Endometrial microvascular endothelial cells (primary cell): ENCODE data around the gene FECH. TPM values are rescaled to one million over a fixed set of nuclear protein-coding genes. Genes with fewer than 3 reads are reported as not detected.
"Not testable (repeated sequence)": the region's sequence is repeated elsewhere in the genome, so short reads cannot be mapped to it uniquely, and the experiment has no call there.

Experiments used
- in situ Hi-C: cut with HindIII; loops from 2 replicates; pipeline ENCODE4 v1.10.0; 2017; ENCODE audit warnings: low sequenced_read_pairs, low pct_unique_long_range_greater_than_20kb; ENCODE audit errors: inconsistent ontology term
- total RNA-seq: library from RNA; depleted of rRNA; stranded (reverse); fragments of >200 nt; gene quantifications from one replicate; pipeline ENCODE4 v1.2.3, GENCODE V29; 2015; ENCODE audit errors: inconsistent ontology term

Gene FECH, protein sequence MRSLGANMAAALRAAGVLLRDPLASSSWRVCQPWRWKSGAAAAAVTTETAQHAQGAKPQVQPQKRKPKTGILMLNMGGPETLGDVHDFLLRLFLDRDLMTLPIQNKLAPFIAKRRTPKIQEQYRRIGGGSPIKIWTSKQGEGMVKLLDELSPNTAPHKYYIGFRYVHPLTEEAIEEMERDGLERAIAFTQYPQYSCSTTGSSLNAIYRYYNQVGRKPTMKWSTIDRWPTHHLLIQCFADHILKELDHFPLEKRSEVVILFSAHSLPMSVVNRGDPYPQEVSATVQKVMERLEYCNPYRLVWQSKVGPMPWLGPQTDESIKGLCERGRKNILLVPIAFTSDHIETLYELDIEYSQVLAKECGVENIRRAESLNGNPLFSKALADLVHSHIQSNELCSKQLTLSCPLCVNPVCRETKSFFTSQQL
- 99.5 TPM for total RNA-seq

DNA sequence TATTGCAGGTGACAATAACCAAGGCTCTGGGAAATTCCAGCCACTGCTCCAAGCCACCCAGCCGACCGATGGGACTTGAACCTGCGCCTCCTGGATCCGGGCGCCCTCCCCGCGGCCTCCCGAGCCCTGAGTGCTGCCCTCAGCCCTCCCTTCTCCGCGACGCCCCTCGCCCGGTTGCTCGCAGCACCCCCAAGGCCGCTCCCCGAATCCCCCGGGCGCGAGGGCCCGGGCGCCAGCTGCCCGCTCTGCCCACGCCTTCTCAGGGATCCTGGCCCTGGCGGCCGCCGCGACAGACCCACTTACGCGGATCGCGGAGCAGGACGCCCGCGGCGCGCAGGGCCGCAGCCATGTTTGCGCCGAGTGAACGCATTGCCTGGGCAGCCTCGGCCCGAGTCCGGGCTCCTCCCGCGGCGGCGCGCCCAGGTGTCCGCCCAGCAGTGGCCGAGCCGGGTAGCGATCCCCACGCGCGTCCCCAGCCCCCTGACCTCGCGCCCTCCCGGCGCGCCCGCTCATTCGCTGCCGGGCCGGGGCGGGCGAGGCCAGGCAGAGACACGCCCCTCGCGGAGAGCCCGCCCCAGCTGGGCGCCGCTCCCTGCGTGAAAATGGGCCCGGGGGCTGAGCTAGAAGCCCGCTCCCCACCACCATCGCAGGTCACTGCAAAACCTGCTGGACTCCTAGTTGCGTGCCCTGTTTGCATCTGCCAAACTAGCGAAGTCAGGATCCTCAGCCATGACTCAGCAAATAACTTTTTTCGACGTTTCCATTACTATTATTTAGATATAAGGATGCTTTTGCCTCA, at the start of gene FECH:
Gene FECH, minus strand, starts transcription at position 452 of the 799 bp plus-strand sequence. Its CDS starts 82 bp downstream, at position 370.
- in situ Hi-C loops = no loop called here

DNA sequence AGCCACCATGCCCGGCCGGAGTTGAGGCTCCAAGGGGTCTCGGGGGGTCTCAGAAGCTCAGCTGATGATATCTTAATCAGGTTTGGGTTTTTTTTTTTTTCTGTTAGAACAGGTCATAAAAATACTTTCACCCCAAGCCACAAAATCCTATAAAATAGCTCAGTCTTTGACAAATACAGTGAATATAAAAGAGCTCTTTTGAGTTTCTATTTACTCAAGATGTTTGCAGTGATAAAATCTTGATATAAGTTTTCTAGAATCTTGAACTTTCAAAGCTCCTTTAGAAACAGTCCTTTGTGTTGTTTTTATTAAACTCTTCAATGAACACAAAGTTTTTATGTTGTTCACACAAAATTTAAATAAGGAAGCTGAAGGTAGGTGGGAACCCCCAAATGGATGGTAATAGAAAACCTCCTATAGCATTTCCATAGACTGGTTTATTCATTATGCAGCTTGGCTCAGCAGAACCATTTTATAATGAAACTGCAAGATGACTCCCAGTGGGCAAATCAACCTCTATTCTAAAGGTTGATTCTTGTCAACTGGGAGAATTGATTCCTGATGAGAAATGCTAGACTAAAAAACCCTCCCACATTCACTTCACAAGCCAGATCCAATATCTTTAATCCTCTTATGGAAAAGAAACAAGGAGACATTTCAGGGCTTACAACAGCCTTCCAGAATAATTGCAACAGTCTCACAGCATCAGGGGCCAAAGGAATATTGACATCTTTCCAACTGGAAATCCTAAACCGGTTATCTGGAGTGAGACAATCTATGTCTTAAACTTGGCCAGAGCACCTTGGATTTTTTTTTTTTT, 48.7 kb upstream of the FECH start:
- in situ Hi-C loops = no loop called here

DNA sequence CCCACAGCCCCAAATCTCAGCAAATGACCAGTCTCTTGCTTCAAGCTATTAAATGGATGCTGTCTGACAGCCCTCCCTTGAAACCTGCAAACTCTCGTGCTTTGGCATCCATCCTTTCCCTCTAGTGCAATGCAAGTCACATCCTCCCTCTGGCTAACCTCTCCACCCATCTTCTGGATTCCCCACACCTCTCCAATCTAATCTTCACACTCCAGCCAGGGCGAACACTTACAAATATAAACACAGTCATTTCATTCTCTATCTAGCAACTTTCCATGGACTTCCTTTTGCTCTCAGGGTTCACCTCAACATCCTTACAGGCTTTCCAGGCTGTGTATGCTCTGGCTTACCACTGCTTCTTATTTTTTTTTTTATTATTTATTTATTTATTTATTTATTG, 45.2 kb upstream of the FECH start:
- in situ Hi-C loops = no loop called here

DNA sequence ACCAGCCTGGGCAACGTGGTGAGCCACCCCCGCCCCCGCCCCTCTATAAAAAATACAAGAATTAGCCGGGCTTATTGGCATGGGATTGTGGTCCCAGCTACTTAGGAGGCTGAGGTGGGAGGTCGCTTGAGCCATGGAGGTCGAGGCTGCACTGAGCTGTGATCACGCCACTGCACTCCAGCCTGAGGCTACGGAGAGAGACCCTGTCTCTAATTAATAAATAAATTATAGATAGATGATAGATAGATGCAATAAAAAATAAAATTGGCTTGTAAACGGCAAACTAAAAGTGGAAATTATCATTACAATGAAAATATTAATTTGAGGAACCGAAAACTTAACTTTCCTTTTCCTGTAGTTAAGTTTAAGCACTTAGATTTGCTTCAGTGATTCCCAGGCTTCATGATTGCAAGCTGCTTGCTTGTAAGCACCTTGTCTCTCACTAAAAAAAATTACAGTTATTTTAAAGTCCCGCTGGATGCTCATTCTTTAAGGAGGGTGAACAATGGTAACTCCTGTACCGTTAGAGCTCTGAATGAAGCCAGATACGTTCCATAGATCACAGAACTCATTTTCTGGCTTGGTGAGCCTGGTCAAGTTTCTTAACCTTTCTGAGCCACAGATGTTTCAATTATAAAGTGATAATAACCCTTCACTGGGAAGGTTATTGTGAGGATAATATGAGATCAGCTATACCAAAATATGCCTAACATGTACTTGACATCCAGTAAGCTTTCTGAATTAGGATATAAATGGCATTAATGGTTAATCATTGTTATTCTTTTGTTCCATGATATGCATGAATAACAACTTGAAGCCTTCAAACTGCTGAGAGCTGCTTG, 44.5 kb upstream of the FECH start:
- in situ Hi-C loops = no loop called here

DNA sequence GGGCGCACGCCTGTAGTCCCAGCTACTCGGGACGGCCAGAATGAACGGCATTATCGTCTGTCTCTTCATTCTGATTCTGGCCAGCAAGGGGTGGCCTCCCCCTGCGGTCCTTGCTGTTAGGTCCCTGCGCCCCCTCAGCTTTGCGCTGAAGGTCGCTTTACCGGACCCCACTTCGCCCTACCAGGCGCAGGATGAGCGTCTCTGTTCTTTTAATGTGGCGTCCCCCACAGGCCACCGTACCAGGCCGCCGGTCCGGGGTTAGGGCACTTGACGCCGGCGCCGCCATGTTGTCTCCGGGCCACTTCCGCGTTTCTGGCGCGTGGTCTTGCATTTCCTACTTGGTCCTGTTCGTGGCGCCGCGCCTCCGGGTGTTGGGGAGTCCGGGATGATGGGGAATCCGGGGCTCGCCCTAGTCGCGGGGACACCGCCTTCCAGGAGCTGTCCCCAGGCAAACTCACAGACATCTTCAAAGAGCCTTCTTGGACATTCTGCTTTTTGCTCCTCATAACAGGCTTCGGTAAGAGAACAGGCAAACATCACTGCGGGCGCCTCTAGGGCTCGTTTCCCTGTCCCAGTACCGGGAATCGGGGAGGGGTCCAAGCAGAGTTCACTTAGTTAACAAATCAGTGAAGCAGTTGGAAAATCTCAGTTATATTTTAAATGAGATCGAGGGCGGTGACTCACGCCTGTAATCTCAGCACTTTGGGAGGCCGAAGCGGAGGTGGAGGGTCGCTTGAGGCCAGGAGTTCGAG, 43.7 kb upstream of the FECH start:
- in situ Hi-C loops = no loop called here

DNA sequence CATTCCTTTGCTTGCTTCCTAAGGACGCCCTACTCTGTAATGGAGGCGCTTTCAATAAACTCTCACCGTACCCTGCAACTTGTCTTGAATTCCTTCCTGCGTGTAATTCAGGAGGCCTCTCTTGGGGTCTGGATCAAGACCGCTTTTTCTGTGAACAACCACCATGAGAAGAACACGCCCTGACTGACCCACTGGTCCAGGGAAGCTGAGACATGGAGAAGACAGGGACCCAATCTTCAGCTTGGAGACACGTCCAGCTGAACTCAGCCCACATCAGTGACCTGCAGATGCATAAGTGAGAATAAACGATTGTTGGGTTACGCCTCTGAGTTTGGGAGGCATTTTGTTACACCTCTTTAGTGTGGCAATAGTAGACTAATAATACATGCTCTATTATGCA, 42.9 kb upstream of the FECH start:
- in situ Hi-C loops = no loop called here

DNA sequence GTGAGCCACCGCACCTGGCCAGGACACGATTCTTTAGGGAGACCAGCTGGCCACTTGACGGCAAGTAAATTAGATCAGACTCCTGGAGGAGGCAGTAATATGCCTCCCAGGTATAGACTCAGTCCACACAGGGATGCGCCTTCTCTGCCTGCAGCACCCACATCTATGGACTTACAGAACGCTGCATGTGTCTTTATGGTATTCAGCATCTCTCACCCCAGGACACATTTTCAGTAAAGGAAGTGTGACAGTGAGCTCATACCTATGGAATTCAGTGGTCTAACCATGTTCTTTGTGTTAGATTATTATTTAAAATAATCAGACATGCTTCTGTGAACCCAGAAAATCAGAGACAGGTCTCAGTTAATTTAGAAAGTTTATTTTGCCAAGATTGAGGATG, 41.0 kb upstream of the FECH start:
- in situ Hi-C loops = no loop called here

DNA sequence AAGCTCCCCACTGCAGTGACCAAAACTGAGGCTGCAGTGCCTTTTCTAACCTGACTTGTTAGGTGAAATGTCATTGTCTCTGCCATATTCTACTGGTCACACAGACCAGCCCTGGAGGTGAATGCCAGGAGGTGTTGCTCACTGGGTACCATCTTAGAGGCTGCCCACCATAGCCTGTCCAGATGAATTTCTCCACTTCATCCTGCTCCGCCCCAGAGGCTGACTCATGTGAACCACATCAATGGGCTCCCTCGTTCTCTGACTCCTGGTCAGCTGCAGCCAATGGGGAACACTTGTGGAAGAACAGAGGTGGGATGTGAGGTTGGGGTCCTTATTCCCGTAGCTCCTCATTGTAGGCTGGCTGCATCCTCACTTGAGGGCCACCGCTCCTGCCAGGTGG, 38.5 kb upstream of the FECH start:
- in situ Hi-C loops = no loop called here

DNA sequence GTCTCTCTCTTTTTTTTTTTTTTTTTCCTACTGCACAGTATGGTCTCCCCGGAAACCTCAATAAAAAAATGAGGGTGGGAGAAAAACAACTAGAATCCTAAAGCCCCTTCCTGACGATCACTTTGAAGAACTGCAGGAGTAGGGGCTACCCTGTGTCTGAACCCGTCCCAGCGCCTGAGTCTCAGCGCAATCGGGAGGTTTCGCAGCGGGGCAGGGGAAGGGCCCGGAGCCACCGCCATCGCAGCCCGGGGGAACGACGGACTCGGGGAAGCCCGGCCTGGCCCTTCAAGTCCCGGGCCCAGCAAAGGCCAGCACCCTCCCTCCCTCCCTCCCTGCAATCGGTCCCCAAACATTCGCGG, 34.7 kb upstream of the FECH start:
- in situ Hi-C loops = no loop called here

DNA sequence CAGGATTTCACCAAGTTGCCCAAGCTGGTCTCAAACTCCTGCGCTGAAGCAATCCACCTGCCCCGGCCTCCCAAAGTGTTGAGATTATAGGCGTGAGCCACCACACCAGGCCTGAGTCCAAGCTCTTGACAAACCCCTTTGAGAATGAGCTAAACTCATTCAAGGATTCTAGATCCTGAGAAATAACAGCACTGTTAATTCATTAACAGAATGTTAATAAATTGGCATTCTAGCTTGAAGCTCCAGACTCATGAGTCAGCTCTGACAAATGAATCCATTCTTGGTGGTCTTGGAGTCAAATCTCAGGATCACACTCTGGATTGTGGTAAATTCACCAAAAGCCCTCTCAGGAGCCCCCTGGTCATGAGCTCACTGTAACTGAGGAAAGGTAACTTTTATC, 33.4 kb upstream of the FECH start:
- in situ Hi-C loops = no loop called here

DNA sequence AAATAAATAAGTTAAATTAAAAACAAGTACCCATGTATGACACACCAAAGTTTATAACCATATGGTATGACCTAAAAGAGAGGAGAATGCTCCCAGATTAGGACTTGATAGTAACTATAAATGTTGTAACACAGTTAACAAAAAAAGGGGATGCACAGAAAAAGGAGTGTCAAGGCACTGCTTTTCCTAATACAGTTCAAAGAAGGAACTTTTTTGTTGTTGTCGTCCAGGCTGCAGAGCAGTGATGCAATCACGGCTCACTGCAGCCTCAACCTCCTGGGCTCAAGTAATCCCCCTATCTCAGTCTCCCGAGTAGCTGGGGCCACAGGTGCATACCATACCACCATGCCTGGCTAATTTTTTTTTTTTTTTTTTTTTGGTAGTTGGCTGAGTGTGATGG, 32.4 kb upstream of the FECH start:
- in situ Hi-C loops = no loop called here

DNA sequence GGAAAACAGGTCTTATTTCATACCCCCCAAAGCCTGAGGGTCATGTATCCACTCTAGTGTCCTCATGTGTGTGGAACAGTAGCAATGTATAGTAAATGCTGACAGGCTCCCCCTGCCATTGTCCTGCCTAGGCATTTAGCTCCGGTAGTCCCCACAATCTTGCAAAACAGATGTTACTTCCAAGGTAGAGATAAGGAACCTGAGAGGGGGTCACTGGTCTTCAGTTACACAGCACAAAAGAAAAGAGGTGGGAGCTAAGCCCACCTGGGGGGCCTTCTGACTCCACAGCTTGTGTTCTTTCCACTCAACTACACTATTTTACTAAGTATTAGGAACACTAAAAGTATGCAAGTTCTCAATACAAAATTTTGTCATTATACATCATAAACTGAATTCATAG, 17.4 kb upstream of the FECH start:
- in situ Hi-C loops = no loop called here

DNA sequence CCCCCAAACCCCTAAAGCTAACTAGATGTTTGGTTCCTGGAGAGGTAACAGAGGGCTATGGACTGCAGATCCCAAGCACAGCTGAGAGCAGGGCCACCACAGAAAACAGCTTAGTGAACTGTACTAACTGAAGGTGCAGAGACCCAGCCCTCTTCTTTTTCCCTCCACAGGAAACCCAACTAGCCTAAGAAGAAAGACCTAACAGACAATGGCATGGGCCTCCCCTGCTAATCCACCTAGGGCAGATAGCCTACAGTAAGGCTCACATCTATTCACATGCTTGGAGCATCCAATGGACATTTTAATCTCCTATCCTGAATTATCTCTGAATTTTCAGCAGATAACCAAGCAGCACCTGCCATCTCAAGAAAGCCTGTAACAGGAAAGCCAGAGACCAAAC, 8.8 kb upstream of the FECH start:
- in situ Hi-C loops = no loop called here

DNA sequence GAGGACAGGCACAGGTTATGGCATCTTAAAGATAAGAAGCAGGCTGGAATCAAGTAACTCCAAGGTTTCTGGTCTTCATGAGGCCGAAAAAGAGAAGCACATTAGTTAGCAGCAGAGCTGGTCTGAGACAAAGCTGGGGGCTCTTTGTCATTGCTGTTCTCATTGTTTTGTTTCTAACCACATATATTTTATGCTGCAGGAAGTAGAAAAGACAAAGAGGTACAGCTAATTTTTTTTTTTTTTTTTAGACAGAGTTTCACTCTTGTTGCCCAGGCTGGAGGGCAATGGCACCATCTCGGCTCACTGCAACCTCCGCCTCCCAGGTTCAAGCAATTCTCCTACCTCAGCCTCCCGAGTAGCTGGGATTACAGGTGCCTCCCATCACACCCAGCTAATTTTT, 6.2 kb upstream of the FECH start:
- in situ Hi-C loops = not testable (repeated sequence)

DNA sequence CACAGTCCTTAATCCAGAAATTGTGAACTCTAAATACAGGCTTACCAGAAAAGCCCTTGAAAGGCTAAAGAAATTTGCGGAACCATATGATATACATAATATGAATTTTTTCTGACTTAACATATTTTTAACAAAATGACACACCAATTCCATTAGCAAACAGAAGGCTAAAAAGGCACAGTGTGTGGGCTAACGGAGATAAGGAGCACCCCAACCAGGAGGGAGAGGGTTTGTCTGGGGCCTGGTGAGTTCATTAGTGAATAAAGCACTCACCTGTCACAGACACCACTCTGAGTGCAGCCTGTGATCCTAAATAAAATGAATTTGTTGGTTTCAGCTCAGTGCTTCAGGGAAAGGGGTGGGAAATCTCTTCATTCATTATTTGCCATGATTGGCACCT, 2.7 kb upstream of the FECH start:
- in situ Hi-C loops = no loop called here

DNA sequence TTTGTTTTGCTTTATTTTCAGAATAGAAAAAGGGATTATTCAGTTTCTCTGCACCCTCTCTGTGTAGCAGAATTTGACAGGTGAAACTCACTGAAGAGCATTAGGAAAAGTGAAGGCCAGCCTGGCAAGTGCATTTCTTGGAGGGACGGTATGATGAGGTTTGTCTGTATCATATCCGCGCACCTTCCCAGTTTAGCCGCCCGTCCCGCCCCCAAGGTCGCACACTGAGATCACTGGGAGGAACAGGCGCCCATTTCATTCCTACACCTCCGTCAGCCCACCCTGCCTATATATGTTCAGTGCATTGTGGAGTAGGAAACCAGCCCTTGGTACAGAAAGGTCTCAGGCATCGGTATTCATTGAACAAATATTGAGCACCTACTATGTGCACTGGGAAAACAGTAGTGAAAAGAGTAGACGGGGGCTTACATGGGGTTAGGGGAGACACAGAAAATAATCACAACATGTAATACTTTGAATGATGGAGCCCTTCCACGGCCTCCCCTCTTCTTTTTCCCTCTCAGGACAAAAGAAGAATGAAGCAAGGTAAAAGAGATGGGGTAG, 678 bp upstream of the FECH start:
- in situ Hi-C loops = no loop called here

DNA sequence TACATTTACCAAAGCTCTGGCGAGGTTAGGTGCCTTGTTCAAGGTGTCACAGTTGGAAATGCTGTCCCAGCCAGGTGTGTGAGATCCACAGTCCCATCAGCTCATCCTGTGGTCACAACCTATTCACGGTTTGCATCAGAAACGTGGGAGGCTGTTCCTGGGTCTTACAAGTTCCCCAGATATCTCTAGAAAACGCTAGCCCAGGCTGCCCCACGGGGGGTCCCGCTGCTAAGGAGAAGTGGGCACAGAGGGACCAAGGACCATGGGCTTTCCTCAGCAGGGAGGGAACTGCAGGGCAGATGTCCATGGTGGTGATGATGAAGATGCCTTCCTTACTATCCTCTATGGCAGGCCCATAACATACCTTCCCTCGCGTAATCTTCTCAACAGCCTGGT, 649 bp downstream of the FECH start:
- in situ Hi-C loops = no loop called here

DNA sequence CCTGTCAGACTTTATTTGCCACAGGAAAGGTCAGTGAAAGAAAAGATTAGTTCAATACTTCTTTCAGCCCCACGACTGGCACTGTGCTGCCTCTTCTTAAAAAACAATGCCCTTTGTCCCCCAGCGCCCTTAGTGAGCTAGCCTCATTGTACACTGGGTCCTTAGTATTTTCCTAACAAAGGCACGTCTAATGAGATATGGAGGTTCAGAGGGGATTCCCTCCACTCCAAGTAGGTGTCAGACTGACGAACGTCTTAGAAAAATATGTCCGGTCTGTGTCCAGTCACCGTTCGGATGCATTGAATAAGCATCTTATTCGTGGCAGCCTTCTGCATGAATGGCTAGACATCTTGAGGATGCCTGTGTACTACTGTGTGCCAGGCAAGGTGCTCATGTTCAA, 1.1 kb downstream of the FECH start:
- in situ Hi-C loops = no loop called here
